Panc1 (cell line): Measurements from ENCODE around the gene LRRC36. TPM values are rescaled to one million over a fixed set of nuclear protein-coding genes. Genes with fewer than 3 reads are reported as not detected.
A peak's percentile ranks its signal among the peaks of the same experiment; 100 is the strongest.
"Not testable (repeated sequence)": the region's sequence is repeated elsewhere in the genome, so short reads cannot be mapped to it uniquely, and the experiment has no call there.

Experiments used
- ATAC-seq: fragments of 200-7000 bp; cut with Tn5 transposase; 2 replicates; pipeline ENCODE4 v1.9.1; 2020; ENCODE audit warnings: mild to moderate bottlenecking, moderate library complexity
- BruUV-seq: library from RNA; stranded (reverse); fragments of 400-500 nt; replicated peaks from 2 replicates; lab custom pipeline; 2021; lab: Mats Ljungman, UMichigan
- CTCF ChIA-PET: fragments of 300-600 bp; sonication (Branson Sonifier 250); formaldehyde crosslinking; loops from one replicate; lab custom pipeline; 2022; ENCODE audit warnings: antibody characterized with exemption; lab: Charles Lee
- POLR2A ChIA-PET: fragments of 300-600 bp; sonication (Branson Sonifier 250); formaldehyde crosslinking; loops from one replicate; lab custom pipeline; 2022; ENCODE audit warnings: antibody characterized with exemption; lab: Charles Lee
- DNase-seq: peaks from one replicate; pipeline ENCODE4 v3.0.0-alpha.2; 2010; ENCODE audit warnings: low read depth, low spot score
- H3K27ac ChIP-seq: 2 replicates; pipeline ENCODE4 v1.5.1; 2011; ENCODE audit warnings: mild to moderate bottlenecking, low read length, inconsistent platforms
- H3K27me3 ChIP-seq: fragments of 200-500 bp; sonication (Bioruptor generic); 2 replicates; pipeline ENCODE4 v1.6.0; 2014; ENCODE audit warnings: low read length, inconsistent platforms; ENCODE audit not compliant: control insufficient read depth, insufficient read depth
- H3K36me3 ChIP-seq: fragments of 200-500 bp; sonication (Bioruptor generic); 2 replicates; pipeline ENCODE4 v1.5.1; 2014; ENCODE audit warnings: inconsistent platforms, mild to moderate bottlenecking, low read length, moderate library complexity; ENCODE audit not compliant: control insufficient read depth, insufficient read depth
- H3K4me1 ChIP-seq: 2 replicates; pipeline ENCODE4 v1.5.1; 2011; ENCODE audit warnings: inconsistent platforms, mild to moderate bottlenecking, low read length, moderate library complexity; ENCODE audit not compliant: control insufficient read depth, insufficient read depth
- H3K4me3 ChIP-seq, 2 experiments: 2 replicates each; pipeline ENCODE4 v1.5.1; 2011 to 2012; ENCODE audit warnings: low read depth in 2 of 2, low read length in 2 of 2, mild to moderate bottlenecking in 2 of 2, inconsistent platforms in 1 of 2, moderate library complexity in 1 of 2
- H3K9me3 ChIP-seq: fragments of 200-500 bp; sonication (Bioruptor generic); 2 replicates; pipeline ENCODE4 v1.5.1; 2014; ENCODE audit warnings: low read depth, mild to moderate bottlenecking, inconsistent platforms, low read length, moderate library complexity; ENCODE audit not compliant: control insufficient read depth, insufficient read depth
- CTCF ChIP-seq: fragments of 450-650 bp; IDR thresholded peaks from 2 replicates; pipeline ENCODE4 v1.5.1; 2017; ENCODE audit warnings: mild to moderate bottlenecking
- POLR2AphosphoS5 ChIP-seq: IDR thresholded peaks from 2 replicates; pipeline ENCODE4 v1.6.1; 2012; ENCODE audit warnings: mild to moderate bottlenecking, low read depth, low read length, moderate library complexity
- REST ChIP-seq, 2 experiments: IDR thresholded peaks; 2 replicates each; pipeline ENCODE4 v1.6.1; 2011 to 2012; ENCODE audit warnings: low read depth in 2 of 2, control low read depth in 1 of 2, low read length in 1 of 2, mild to moderate bottlenecking in 1 of 2, moderate library complexity in 1 of 2; ENCODE audit not compliant: insufficient read depth in 1 of 2
- SIN3A ChIP-seq: IDR thresholded peaks from 2 replicates; pipeline ENCODE4 v1.6.1; 2012; ENCODE audit warnings: low read depth, mild to moderate bottlenecking, low read length, moderate library complexity, borderline replicate concordance; ENCODE audit not compliant: insufficient read depth
- TCF7L2 ChIP-seq: IDR thresholded peaks from 2 replicates; pipeline ENCODE4 v1.6.1; 2011; ENCODE audit warnings: mild to moderate bottlenecking, low read depth, low read length, inconsistent platforms
- in situ Hi-C: cut with HindIII; loops from 2 replicates; pipeline ENCODE4 v1.10.0; 2016; ENCODE audit warnings: low sequenced_read_pairs, low pct_unique_long_range_greater_than_20kb
- intact Hi-C: fragments of 100-400 bp; cut with micrococcal nuclease; formaldehyde crosslinking; loops from one replicate; pipeline ENCODE4 v1.10.0; 2022; ENCODE audit not compliant: unreplicated experiment
- total RNA-seq: library from RNA; stranded (reverse); gene quantifications from one replicate; pipeline ENCODE4 v1.2.1, GENCODE V29; 2021; ENCODE audit not compliant: unreplicated experiment

Gene LRRC36
- total RNA-seq, 1 experiment from 2014 or later = 0.54 TPM

GRCh38 chr16:67413978-67414911 lies 87.6 kb downstream of the LRRC36 start:
- BruUV-seq = TSS peak; percentile 77
- Histone ChIP-seq H3K4me1 (no peaks in the 10 kb centered on the region), H3K9me3 (no peaks in the 10 kb centered on the region), H3K27me3 (no peaks in the 10 kb centered on the region), H3K27ac (no peak overlapping the region), H3K4me3 (no peak overlapping the region), H3K36me3 (no peaks in the 10 kb centered on the region)
- ATAC-seq (no peak), DNase-seq (no peak)
- ChIA-PET CTCF (no interaction called here), POLR2A (no interaction called here)
- intact Hi-C loops (no loop called here), in situ Hi-C loops (no loop called here)
- TF ChIP-seq SIN3A = no peak
- TF ChIP-seq POLR2AphosphoS5 = no peak
- no peak for TF ChIP-seq TCF7L2
- no peak for TF ChIP-seq REST (IDR thresholded peaks at IDR 0.05; ENCODE audit: insufficient read depth in 1 of 2, low read depth in 2 of 2, low read length in 1 of 2)
- TF ChIP-seq CTCF = no peak

- CTCF ChIA-PET, H3K27ac ChIP-seq, in situ Hi-C loops: not testable (repeated sequence)
Observed at GRCh38 chr16:67415421-67415820, 88.8 kb downstream of the LRRC36 start.

More at GRCh38 chr16:67415421-67415820, 88.8 kb downstream of the LRRC36 start:
- DNase-seq, POLR2A ChIA-PET, intact Hi-C loops, BruUV-seq, H3K27me3 ChIP-seq, H3K4me1 ChIP-seq, H3K9me3 ChIP-seq, H3K36me3 ChIP-seq, ATAC-seq: not testable (repeated sequence)
- peak overlapping the region; percentile 51 to 74 for H3K4me3 ChIP-seq
